Neural cell (in vitro differentiated cells): ENCODE results near the gene BMP2K.

Experiments used
- CTCF ChIP-seq: fragments of 450-650 bp; IDR thresholded peaks from 2 replicates; pipeline ENCODE4 v1.5.1; 2014; ENCODE audit warnings: antibody characterized with exemption, mild to moderate bottlenecking, moderate library complexity; ENCODE audit not compliant: poor library complexity, severe bottlenecking
- EZH2 ChIP-seq: fragments of 200-600, 300-800 bp; shearing (Covaris generic), sonication (generic); IDR thresholded peaks from 2 replicates; pipeline ENCODE4 v1.6.1; 2014; ENCODE audit warnings: antibody characterized with exemption, low read length, borderline replicate concordance, mild to moderate bottlenecking; ENCODE audit not compliant: insufficient read depth, poor library complexity, severe bottlenecking
- MXI1 ChIP-seq: fragments of 450-650 bp; conservative IDR thresholded peaks from 2 replicates; pipeline ENCODE4 v1.6.1; 2014; ENCODE audit warnings: antibody characterized with exemption, mild to moderate bottlenecking; ENCODE audit not compliant: poor library complexity, severe bottlenecking
- POLR2AphosphoS5 ChIP-seq: IDR thresholded peaks from 2 replicates; pipeline ENCODE4 v1.6.1; 2012
- RAD21 ChIP-seq: fragments of 450-650 bp; conservative IDR thresholded peaks from 2 replicates; pipeline ENCODE4 v1.6.1; 2014; ENCODE audit warnings: antibody characterized with exemption, mild to moderate bottlenecking, moderate library complexity
- REST ChIP-seq: IDR thresholded peaks from 2 replicates; pipeline ENCODE4 v1.6.1; 2012; ENCODE audit warnings: borderline replicate concordance
- SMC3 ChIP-seq: fragments of 450-650 bp; conservative IDR thresholded peaks from 2 replicates; pipeline ENCODE4 v1.6.1; 2014; ENCODE audit warnings: antibody characterized with exemption, mild to moderate bottlenecking, moderate library complexity; ENCODE audit not compliant: poor library complexity
- TAF1 ChIP-seq: IDR thresholded peaks from 2 replicates; pipeline ENCODE4 v1.6.1; 2012; ENCODE audit warnings: low read depth

DNA sequence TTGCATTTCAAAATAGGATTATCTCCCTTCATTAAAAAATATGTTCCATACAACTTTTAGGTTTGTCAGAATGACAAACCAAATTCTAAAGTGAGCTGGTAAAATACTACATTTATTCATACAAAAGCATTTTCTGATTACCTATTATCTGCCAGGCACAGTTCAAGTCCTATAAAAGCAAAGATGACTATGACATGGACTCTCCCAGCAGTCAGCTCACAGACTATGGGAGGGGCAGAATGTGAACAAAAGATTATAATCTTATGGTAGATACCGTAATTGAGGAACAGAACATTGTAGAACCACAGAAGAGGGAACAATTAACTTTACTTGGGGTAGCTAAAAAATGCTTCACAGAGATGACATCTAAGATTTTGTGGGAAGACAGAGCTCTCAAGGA, 150.7 kb downstream of the BMP2K start:
- TF ChIP-seq CTCF (no peak), EZH2 (no peak), MXI1 (no peak), SMC3 (no peak), POLR2AphosphoS5 (no peak), TAF1 (no peak), REST (no peak), RAD21 (no peak)
